ENCODE data around the gene KLK6.

GRCh38 chr19:50964266-50964665 lies 5.1 kb downstream of the KLK6 start:
- TF ChIP-seq POLR2AphosphoS5 (IDR thresholded peaks at IDR 0.05; ENCODE audit: low read depth, low read length) (no peak), CHD2 (IDR thresholded peaks at IDR 0.05; ENCODE audit: low read length, partially characterized antibody) (no peak), EP300 (IDR thresholded peaks at IDR 0.05; ENCODE audit: borderline replicate concordance in 1 of 2, low read depth in 1 of 2, low read length in 1 of 2) (no peak), CTCF (IDR thresholded peaks at IDR 0.05) (no peak), NRF1 (IDR thresholded peaks at IDR 0.05; ENCODE audit: low read depth, low read length) (no peak), RAD21 (IDR thresholded peaks at IDR 0.05; ENCODE audit: low read length) (no peak), TCF12 (IDR thresholded peaks at IDR 0.05) (no peak), TEAD4 (IDR thresholded peaks at IDR 0.05; ENCODE audit: borderline replicate concordance, insufficient read depth) (no peak)
- TF ChIP-seq, protein P1, sequence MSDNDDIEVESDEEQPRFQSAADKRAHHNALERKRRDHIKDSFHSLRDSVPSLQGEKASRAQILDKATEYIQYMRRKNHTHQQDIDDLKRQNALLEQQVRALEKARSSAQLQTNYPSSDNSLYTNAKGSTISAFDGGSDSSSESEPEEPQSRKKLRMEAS (IDR thresholded peaks at IDR 0.05; ENCODE audit: low read depth): no peak
- TF ChIP-seq, protein P2, sequence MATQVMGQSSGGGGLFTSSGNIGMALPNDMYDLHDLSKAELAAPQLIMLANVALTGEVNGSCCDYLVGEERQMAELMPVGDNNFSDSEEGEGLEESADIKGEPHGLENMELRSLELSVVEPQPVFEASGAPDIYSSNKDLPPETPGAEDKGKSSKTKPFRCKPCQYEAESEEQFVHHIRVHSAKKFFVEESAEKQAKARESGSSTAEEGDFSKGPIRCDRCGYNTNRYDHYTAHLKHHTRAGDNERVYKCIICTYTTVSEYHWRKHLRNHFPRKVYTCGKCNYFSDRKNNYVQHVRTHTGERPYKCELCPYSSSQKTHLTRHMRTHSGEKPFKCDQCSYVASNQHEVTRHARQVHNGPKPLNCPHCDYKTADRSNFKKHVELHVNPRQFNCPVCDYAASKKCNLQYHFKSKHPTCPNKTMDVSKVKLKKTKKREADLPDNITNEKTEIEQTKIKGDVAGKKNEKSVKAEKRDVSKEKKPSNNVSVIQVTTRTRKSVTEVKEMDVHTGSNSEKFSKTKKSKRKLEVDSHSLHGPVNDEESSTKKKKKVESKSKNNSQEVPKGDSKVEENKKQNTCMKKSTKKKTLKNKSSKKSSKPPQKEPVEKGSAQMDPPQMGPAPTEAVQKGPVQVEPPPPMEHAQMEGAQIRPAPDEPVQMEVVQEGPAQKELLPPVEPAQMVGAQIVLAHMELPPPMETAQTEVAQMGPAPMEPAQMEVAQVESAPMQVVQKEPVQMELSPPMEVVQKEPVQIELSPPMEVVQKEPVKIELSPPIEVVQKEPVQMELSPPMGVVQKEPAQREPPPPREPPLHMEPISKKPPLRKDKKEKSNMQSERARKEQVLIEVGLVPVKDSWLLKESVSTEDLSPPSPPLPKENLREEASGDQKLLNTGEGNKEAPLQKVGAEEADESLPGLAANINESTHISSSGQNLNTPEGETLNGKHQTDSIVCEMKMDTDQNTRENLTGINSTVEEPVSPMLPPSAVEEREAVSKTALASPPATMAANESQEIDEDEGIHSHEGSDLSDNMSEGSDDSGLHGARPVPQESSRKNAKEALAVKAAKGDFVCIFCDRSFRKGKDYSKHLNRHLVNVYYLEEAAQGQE (IDR thresholded peaks at IDR 0.05; ENCODE audit: low read depth, low read length): no peak

All from SK-N-SH (cell line).